ENCODE results near the gene NKX2-2.

Gene NKX2-2

DNA sequence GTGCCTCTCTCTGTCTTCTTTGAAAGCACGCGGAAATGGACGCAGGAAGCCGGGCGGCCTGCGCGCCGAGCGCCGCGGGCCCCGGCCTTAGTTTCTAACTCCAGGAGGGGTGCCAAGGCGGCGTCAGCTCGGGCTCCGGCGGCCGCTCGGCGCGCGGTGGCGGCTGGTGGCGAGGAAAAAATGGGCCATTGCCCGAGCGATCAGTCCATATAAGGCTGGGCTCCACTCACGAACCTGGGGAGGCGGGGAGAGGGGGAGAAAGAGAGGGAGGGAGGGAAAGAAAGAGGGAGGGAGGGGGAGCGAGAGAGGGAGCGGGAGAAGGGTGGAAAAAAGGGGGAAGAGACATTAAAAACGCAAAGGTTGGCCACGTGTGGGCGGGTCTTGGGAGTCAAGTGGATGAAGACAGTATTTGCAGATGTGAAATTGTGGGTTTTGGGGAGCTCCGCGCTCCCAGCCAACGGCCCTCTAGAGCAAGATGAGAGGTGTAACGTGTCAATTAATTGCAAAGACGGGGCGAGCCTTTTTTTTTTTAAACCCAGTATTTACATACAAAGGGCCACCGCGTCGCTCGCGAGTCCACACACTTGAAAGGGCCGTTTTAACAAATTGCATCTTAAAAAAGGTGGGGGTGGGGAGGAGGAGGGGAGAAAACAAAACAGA is at the start of gene NKX2-2:
TSS of gene NKX2-2 (minus strand) at position 184 of the 660 bp plus-strand sequence. CDS start 395 bp downstream, outside the sequence.
- FAIRE-seq (no peak), DNase-seq (ENCODE audit: insufficient read length, low spot score) (no peak)
- TF ChIP-seq POLR2A (IDR thresholded peaks at IDR 0.05; ENCODE audit: low read depth, low read length), result no peak

DNA sequence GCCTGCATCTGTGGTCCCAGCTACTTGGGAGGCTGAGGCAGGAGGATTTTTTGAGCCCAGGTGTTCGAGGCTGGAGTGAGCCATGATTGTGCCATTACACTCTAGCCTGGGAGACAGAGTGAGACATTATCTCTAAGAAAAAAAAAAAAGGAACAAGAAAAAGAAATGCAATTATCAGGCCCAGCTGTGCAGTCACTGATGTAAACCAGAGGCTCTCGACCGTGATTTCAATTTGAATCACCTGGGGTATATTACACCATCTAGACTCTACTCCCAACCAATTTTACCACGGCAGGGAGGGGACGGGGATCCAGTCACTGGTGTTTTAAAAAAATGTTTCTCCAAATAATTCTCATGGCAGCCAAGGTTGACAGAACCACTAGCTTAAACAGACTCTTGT is 48.8 kb upstream of the NKX2-2 start:
- no peak for TF ChIP-seq POLR2A (IDR thresholded peaks at IDR 0.05; ENCODE audit: low read depth, low read length)
- DNase-seq (ENCODE audit: insufficient read length, low spot score), result no peak
- no peak for FAIRE-seq

DNA sequence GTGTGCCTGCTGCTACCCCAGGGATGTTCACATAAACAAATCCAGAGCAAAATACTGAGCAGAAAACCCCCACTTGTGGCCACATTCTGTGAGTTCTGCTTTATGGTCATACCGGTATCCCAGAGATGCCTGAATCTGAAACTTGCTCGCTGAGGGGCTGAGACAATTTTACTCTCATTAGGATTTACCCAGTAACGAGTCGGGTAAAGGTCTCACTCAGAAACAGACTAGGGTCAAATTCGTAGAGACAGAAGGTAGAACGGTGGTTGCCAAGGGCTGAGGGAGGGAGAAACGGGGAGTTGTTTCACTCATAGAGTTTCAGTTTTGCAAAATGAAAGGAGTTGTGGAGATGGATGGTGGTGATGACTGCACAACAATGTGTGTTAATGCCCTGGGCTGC is 45.4 kb upstream of the NKX2-2 start:
- no peak for TF ChIP-seq POLR2A (IDR thresholded peaks at IDR 0.05; ENCODE audit: low read depth, low read length)
- no peak for DNase-seq (ENCODE audit: insufficient read length, low spot score)
- no peak for FAIRE-seq

DNA sequence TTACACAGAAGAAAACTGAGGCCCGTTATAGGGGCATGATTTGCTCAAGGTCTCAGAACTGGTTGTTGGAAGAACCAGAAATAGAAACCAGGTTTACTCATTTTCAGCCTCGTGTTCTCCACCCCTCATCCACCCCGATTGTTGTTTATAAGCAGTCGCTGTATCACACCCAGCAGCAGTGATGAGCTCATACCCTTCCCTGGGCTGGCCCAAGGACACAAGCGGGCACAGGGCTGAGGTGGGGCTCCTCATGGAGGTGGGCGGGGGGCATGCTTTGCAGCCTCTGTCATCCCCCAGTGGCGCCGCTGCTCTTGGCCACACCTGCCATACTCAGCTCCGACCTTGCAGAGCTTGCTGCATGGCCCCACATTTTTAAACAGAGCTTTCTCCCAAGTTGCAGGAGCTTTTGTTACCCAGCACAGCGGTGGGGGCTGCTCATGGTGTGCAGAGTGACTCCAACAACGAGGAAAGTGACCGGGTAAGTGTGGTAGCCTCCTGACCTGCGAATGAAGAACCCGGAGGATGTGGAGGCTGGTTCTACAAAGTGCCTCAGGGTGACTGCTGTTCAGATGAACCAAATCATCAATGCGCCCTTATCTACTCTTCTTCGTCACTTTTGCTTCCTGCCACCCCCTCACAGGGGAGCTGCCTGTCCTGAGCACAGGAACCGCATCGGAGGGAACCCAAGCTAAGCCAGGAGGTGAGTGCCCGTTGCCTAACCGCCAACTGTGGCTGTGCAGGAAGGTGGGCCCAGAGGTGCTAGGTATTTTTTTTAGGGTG is 43.6 kb upstream of the NKX2-2 start:
- DNase-seq (ENCODE audit: insufficient read length, low spot score) (no peak), FAIRE-seq (no peak)
- no peak for TF ChIP-seq POLR2A (IDR thresholded peaks at IDR 0.05; ENCODE audit: low read depth, low read length)

DNA sequence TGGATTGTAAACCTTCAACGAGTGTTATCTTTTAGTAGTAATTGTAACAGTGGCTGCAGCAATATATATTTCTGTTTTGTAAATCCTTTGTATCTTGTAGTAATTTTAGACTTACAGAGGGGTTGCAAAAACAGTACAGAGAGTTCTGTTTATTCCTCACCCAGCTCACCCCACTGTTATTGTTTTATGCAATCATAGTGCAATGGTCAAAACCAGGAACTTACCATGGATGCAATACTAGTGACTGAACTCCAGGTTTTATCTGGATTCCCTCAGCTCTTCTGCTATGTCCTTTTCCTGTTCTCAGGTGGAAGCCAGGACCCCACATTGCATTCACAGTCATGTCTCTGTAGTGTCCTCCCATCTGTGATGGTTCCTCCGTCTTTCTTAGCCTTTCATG is 42.5 kb upstream of the NKX2-2 start:
- FAIRE-seq (no peak), DNase-seq (ENCODE audit: insufficient read length, low spot score) (no peak)
- no peak for TF ChIP-seq POLR2A (IDR thresholded peaks at IDR 0.05; ENCODE audit: low read depth, low read length)

DNA sequence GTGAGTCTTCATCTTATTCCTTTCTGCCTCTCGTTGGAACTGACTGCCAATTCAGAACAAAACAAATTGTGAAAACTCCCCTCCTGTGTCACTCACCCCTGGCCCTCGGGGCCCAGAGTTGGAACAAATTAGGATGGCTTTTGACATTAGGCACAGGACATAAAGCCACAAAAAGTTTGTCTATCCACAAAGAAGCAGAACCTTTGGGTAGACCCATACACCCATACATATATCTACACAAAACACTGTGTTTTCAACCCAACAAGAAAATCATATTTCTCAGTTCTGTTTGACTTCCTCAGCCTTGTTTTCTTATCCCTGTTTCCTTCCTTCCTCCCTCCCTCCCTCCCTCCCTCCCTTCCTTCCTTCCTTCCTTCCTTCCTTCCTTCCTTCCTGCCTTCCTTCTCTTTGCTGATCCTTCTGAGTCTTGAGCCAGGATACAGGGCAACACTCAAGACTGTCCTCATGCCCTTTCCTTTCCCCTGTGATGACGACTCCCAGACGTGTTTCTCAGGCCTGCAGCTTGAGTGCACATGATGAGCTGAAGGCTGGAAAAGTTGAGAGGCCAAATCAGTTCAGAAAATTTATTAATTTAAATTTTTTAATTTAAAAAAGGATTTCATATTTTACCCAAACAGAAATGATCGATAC is 41.7 kb upstream of the NKX2-2 start:
- TF ChIP-seq POLR2A (IDR thresholded peaks at IDR 0.05; ENCODE audit: low read depth, low read length), result no peak
- FAIRE-seq (no peak), DNase-seq (ENCODE audit: insufficient read length, low spot score) (no peak)

DNA sequence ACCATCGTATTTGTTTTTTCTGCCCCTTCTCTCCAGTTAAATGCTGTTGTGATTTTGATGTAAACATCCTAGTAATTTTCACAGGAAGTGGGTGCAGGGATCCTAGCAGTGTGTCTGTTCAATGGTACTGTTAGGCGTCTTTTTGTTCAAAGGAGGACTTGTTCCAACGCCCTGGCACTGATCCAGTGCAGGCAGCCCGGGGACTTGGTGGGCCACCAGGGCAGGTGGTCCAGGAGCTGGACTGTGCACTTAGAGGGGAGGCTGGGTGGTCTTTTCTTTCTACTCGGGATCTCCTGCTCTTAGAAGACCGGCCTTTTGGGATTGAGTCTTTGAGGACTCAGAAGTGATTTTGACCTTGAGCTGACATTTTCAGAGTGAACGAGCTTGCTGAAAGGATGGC is 41.1 kb upstream of the NKX2-2 start:
- no peak for TF ChIP-seq POLR2A (IDR thresholded peaks at IDR 0.05; ENCODE audit: low read depth, low read length)
- no peak for FAIRE-seq

DNA sequence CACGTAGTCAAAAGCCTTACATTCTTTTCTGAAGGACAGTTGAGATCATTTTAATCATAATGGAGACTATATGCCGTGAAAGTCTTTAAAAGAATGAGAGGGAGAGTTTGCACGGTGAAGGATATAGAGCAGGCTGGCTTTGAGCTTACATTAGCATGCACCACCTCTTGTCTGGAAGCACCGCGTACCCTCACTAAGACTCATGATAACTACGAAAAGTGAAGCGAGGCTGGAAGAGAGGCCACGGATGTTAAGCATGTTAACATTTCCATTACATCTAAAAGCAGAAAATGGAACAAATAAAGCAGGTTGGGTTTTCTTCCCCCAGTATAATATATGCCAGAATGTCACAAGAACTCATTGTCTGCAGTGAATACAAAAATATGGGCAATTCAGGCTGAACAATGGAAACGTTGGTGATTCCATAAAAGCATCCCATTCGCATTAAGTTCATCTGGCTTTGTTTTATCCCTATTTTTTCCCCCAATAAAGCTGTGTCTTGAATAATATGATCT is 40.6 kb upstream of the NKX2-2 start:
- FAIRE-seq (no peak), DNase-seq (ENCODE audit: insufficient read length, low spot score) (no peak)
- no peak for TF ChIP-seq POLR2A (IDR thresholded peaks at IDR 0.05; ENCODE audit: low read depth, low read length)

More for the DNA sequence above, 41.1 kb upstream of the NKX2-2 start:
- no peak for DNase-seq (ENCODE audit: insufficient read length, low spot score)

DNA sequence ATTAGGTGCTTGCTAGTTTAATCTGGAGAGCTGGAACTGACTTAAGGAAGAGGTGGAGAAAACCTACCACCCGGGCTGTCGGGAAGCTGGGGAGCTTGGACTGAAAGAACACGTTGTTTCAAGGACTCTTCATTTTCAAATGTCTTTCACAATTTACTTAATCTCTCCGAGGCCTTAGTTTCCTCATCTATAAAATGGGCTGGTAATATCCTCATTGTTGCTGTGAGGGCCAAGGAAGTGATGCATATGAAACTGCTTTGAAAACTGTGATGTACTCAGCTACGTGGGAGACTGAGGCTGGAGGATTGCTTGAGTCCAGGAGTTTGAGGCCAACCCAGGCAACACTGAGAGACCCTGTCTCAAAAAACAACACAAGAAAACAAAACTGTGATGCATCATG is 36.7 kb upstream of the NKX2-2 start:
- no peak for DNase-seq (ENCODE audit: insufficient read length, low spot score)
- no peak for TF ChIP-seq POLR2A (IDR thresholded peaks at IDR 0.05; ENCODE audit: low read depth, low read length)
- no peak for FAIRE-seq

DNA sequence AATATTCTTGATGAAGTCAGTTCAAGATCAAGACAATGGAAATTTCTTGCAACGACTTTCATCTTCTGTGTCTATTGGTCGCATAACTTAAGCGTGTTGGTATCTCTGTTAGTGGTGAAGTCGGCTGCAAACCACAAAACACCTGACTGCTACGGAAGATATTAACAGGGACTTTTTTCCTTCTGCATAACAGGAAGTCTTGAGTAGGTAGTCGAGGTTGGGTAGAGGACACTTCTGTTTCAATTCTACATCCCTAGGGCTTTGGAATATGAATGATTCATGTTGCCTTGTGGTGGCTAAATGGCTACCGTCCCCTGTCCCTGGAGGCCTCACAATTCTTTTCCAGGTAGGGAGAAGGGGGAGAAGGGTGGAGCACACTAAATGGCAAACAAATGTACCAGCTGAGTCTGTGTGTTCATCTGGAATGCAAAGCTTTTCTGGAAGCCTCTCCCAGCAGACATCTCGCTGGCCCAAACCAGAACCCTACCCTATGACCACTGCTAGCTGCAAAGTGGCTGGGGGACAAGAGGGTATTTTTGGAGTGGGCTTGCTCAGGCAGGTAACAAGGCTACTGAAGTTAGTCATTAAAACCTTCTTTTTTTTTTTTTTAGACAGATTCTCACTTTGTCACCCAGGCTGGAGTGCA is 34.6 kb upstream of the NKX2-2 start:
- FAIRE-seq (no peak), DNase-seq (ENCODE audit: insufficient read length, low spot score) (no peak)

DNA sequence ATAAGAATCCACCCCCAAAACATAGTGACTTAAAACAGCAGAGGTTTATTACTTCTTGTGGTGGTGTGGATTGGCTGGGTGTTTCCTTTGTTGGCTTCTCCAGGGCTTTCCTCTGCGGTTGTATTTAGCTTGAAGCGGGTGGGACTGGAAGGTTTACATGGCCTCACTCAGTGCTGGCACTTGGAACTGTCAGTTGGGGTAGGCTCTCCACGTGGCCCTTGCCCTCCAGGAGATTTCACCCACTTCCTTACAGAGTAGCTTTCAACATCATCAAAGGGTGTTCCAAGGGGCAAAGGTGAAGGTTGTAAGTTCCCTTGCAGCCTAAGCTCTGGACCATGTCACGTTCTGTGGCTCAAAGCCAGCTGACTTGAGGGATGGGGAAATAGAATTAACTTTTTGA is 32.5 kb upstream of the NKX2-2 start:
- FAIRE-seq (no peak), DNase-seq (ENCODE audit: insufficient read length, low spot score) (no peak)
- TF ChIP-seq POLR2A (IDR thresholded peaks at IDR 0.05; ENCODE audit: low read depth, low read length), result no peak

More for the DNA sequence above, 34.6 kb upstream of the NKX2-2 start:
- no peak for TF ChIP-seq POLR2A (IDR thresholded peaks at IDR 0.05; ENCODE audit: low read depth, low read length)

DNA sequence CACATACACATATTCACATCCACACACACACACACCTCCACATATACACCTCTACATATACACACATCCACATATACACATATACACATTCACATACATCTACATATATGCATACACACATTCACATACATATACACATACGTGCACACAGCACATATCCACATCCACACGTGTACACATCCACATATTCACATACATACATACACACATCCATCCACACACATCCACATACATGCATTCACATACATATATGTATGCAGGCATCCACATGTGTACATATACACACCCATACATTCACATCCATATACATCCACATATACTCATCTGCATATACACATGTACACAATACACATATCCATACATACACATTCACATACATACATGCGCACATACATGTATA is 25.6 kb upstream of the NKX2-2 start:
- no peak for FAIRE-seq
- DNase-seq (ENCODE audit: insufficient read length, low spot score), result no peak
- no peak for TF ChIP-seq POLR2A (IDR thresholded peaks at IDR 0.05; ENCODE audit: low read depth, low read length)

DNA sequence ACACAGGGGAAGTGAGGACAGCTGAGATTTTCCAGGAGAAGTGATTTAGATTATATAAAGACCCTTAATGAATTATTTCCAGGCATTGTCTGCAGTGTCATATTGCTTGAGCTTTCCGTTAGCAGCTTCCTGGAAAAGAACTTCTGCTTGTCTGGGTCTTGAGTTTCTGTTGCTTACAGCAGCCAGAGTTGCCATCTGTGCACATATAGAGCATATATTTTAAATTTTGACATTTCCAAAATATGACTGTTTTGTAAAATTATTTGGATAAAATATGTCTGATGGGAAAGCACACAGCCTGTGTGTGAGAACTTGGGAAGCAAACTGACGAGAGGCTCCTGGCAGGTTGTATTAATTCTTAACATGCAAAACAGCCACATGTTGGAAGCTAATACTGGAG is 21.0 kb upstream of the NKX2-2 start:
- no peak for DNase-seq (ENCODE audit: insufficient read length, low spot score)
- FAIRE-seq, result no peak
- TF ChIP-seq POLR2A (IDR thresholded peaks at IDR 0.05; ENCODE audit: low read depth, low read length), result no peak

DNA sequence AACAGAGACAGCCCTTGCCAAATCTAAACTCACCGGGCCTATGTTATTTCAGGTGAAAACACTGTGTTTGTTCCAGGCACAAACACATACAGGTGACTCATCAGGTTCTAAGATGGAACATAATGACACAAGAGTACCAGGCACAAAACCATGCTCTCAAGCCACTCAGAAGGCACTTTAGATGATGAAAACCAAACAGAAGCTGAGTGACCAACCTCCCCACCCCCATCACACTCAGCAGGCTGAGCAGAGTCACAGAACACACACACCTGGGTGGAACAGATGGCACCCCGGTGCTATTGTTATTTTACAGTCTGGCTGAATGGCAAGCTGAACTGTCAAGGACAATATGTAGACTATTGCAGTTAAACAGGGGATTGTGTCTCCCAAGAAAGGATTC is 20.6 kb upstream of the NKX2-2 start:
- no peak for DNase-seq (ENCODE audit: insufficient read length, low spot score)
- no peak for TF ChIP-seq POLR2A (IDR thresholded peaks at IDR 0.05; ENCODE audit: low read depth, low read length)
- FAIRE-seq, result no peak

Measured in H54 (cell line).